K562 (cell line): Measurements from ENCODE around the gene FAM24B. TPM values are rescaled to one million over a fixed set of nuclear protein-coding genes. Genes with fewer than 3 reads are reported as not detected.

Experiments
- ATF6 ChIP-seq: sonication (generic); formaldehyde crosslinking; IDR thresholded peaks from 2 replicates; pipeline ENCODE4 v1.4.0; 2020; ENCODE audit warnings: mild to moderate bottlenecking, missing genetic modification reagents
- BACH1 ChIP-seq: fragments of 200-800 bp; sonication (Bioruptor generic); IDR thresholded peaks from 2 replicates; pipeline ENCODE4 v1.6.1; 2016; ENCODE audit warnings: missing genetic modification characterization, missing compliant biosample characterization
- CCNT2 ChIP-seq: IDR thresholded peaks from 2 replicates; pipeline ENCODE4 v1.6.1; 2011; ENCODE audit warnings: borderline replicate concordance, low read depth, mild to moderate bottlenecking, moderate library complexity, mixed read lengths, low read length; ENCODE audit not compliant: insufficient read length; ENCODE audit errors: extremely low read depth
- CTBP1 ChIP-seq: fragments of 450-650 bp; IDR thresholded peaks from 2 replicates; pipeline ENCODE4 v1.6.1; 2016; ENCODE audit warnings: borderline replicate concordance
- HMG20A ChIP-seq: fragments of 450-650 bp; formaldehyde crosslinking; conservative IDR thresholded peaks from 2 replicates; pipeline ENCODE4 v1.4.0; 2020; ENCODE audit warnings: mild to moderate bottlenecking, mixed read lengths
- LCOR ChIP-seq: sonication (generic); formaldehyde crosslinking; IDR thresholded peaks from 2 replicates; pipeline ENCODE4 v1.8.0; 2022; ENCODE audit warnings: mild to moderate bottlenecking, missing genetic modification reagents
- PHF8 ChIP-seq: fragments of 200-600 bp; sonication (generic); IDR thresholded peaks from 2 replicates; pipeline ENCODE4 v1.6.1; 2012; ENCODE audit warnings: mixed run types, mild to moderate bottlenecking, inconsistent platforms, low read length, moderate library complexity, borderline replicate concordance
- POLR2AphosphoS2 ChIP-seq: IDR thresholded peaks from 2 replicates; pipeline ENCODE4 v1.6.1; 2012; ENCODE audit warnings: low read length, improper control_type of control experiment
- SRSF3 ChIP-seq: fragments of 200-400 bp; formaldehyde crosslinking; IDR thresholded peaks from 2 replicates; pipeline ENCODE4 v1.6.1; 2016; ENCODE audit warnings: mild to moderate bottlenecking, low read length, moderate library complexity; ENCODE audit not compliant: insufficient read depth
- YBX1 ChIP-seq: fragments of 450-650 bp; IDR thresholded peaks from 2 replicates; pipeline ENCODE4 v1.7.1; 2016; ENCODE audit warnings: mild to moderate bottlenecking
- ZNF277 ChIP-seq: fragments of 250-450 bp; sonication (Bioruptor Pico); IDR thresholded peaks from 2 replicates; pipeline ENCODE4 v1.8.0; 2022; ENCODE audit warnings: inconsistent platforms, mild to moderate bottlenecking, moderate library complexity, borderline replicate concordance
- polyA plus RNA-seq, 8 experiments: library from polyadenylated mRNA; depleted of rRNA in 4 of 8; stranded (reverse) in 5 of 8; unstranded in 3 of 8; fragments of >200 nt; fragmentation: Nextera tagmentation in 2 of 8; fragmentation: Illumina TruSeq in 1 of 8; extraction: Ambion mirVana in 2 of 8; extraction: Trizol in 1 of 8; gene quantifications; 2 replicates each; pipeline versions ENCODE4 v1.2.1 to v1.2.3, GENCODE V29; 2011 to 2014; ENCODE audit warnings: inconsistent platforms in 1 of 8, missing spikeins in 1 of 8
- total RNA-seq, 7 experiments: library from RNA; depleted of rRNA in 6 of 7; stranded (reverse); fragments of >200 nt in 6 of 7; fragmentation: Illumina TruSeq in 2 of 7; extraction: Trizol in 2 of 7; gene quantifications; 2 replicates each; pipeline versions ENCODE4 v1.2.1 to v1.2.3, GENCODE V29; 2011 to 2021; ENCODE audit warnings: low replicate concordance in 1 of 7
- TF ChIP-seq, protein P1 (sequence below): fragments of 250-450 bp; sonication (Bioruptor Pico); IDR thresholded peaks from 2 replicates; pipeline ENCODE4 v1.4.0; 2020; ENCODE audit warnings: mild to moderate bottlenecking, moderate library complexity
- TF ChIP-seq, protein P2 (sequence below): sonication (generic); formaldehyde crosslinking; IDR thresholded peaks from 2 replicates; pipeline ENCODE4 v1.8.0; 2022; ENCODE audit warnings: mild to moderate bottlenecking, missing genetic modification reagents, borderline replicate concordance
- TF ChIP-seq, protein P3 (sequence below): sonication (generic); formaldehyde crosslinking; IDR thresholded peaks from 2 replicates; pipeline ENCODE4 v1.8.0; 2022; ENCODE audit warnings: mild to moderate bottlenecking, low read depth, missing genetic modification reagents

FAM24B gene
- total and polyA plus RNA-seq, 9 of the 15 experiments (the other 6 are each of a cell fraction or from before 2014, with no cell fraction given) = 6.0 to 19.6 (median 9.2) TPM

DNA sequence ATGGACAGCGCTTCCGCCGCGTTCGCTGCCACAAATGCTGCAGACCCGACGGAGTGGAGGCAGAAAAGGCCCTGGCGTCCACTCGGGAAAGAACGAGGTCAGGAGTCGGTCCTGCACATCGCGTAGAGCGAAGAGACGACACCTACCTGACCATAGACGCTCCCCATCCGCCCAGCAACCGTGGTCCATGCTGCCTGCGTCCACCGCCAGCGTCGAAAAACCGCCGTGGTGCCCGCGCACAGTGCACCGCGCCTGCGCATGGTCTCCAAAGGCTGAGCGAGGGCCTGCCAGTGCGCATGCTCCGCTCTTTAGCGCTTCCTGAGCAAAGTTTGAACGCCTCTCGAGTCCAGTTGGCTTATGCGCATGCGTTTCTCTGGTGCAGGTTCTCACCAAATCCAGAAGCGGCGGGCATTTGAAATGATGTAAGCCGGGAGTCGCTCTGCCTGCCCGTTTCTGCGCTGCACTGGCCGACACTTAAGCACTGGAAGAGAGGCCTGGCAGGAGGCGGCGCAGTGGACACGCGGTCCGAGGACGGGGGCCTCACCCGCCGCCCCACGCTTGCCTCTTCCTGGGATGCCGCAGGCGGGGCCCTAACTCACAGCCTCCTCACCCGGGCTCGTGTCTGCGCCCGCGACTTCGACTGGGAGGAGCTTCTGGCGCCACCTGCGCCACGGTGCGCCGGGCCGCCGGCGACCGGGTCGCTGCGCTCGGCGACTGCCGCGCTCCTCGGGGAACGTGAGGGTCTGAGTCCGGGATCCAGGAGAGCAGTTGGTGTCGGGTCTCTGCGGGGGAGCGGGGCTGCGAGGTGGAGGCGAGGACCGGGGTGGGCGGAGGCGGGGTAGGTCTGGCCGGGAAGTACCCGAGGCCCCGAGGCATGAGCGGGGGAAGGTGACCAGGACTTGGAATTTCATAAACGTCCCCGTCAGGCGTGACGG lies at the start of gene FAM24B (continued):
- TF ChIP-seq, protein P1, sequence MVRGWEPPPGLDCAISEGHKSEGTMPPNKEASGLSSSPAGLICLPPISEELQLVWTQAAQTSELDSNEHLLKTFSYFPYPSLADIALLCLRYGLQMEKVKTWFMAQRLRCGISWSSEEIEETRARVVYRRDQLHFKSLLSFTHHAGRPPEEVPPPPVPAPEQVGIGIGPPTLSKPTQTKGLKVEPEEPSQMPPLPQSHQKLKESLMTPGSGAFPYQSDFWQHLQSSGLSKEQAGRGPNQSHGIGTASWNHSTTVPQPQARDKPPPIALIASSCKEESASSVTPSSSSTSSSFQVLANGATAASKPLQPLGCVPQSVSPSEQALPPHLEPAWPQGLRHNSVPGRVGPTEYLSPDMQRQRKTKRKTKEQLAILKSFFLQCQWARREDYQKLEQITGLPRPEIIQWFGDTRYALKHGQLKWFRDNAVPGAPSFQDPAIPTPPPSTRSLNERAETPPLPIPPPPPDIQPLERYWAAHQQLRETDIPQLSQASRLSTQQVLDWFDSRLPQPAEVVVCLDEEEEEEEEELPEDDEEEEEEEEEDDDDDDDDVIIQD = no peak
- TF ChIP-seq POLR2AphosphoS2 = no peak
- TF ChIP-seq LCOR = peak; percentile 49; the same call in 1 of the 2 replicates
- TF ChIP-seq ATF6 = peak; percentile 47; the same call in 1 of the 2 replicates
- no peak for TF ChIP-seq ZNF277 (CRISPR knock-in tag)
- no peak for TF ChIP-seq CCNT2
- TF ChIP-seq, protein P2, sequence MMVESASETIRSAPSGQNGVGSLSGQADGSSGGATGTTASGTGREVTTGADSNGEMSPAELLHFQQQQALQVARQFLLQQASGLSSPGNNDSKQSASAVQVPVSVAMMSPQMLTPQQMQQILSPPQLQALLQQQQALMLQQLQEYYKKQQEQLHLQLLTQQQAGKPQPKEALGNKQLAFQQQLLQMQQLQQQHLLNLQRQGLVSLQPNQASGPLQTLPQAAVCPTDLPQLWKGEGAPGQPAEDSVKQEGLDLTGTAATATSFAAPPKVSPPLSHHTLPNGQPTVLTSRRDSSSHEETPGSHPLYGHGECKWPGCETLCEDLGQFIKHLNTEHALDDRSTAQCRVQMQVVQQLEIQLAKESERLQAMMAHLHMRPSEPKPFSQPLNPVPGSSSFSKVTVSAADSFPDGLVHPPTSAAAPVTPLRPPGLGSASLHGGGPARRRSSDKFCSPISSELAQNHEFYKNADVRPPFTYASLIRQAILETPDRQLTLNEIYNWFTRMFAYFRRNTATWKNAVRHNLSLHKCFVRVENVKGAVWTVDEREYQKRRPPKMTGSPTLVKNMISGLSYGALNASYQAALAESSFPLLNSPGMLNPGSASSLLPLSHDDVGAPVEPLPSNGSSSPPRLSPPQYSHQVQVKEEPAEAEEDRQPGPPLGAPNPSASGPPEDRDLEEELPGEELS (CRISPR knock-in tag) = no peak
- TF ChIP-seq, protein P3, sequence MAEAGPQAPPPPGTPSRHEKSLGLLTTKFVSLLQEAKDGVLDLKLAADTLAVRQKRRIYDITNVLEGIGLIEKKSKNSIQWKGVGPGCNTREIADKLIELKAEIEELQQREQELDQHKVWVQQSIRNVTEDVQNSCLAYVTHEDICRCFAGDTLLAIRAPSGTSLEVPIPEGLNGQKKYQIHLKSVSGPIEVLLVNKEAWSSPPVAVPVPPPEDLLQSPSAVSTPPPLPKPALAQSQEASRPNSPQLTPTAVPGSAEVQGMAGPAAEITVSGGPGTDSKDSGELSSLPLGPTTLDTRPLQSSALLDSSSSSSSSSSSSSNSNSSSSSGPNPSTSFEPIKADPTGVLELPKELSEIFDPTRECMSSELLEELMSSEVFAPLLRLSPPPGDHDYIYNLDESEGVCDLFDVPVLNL (CRISPR knock-in tag) = 0 out of 2 replicates have a peak, but pooled peaks have one; percentile 59
- TF ChIP-seq YBX1 = no peak
- TF ChIP-seq CTBP1 = peak; percentile 48; the same call in 1 of the 2 replicates
- peak; percentile 76; the same call in 1 of the 2 replicates for TF ChIP-seq PHF8
- TF ChIP-seq SRSF3 = no peak
- no peak for TF ChIP-seq HMG20A (CRISPR knock-in tag)
- no peak for TF ChIP-seq BACH1 (tag)
